GM23338 (cell line): Measurements from ENCODE around the gene PPP2R5B. TPM values are rescaled to one million over a fixed set of nuclear protein-coding genes. Genes with fewer than 3 reads are reported as not detected.

Experiments
- ATAC-seq: fragments of 200-7000 bp; cut with Tn5 transposase; 3 replicates; pipeline ENCODE4 v1.9.1; 2020
- DNase-seq: peaks from one replicate; pipeline ENCODE4 v3.0.0-alpha.2; 2015; ENCODE audit warnings: low spot score
- H2AFZ ChIP-seq: fragments of 200-600 bp; sonication (generic); 2 replicates; pipeline ENCODE4 v1.8.0; 2016; ENCODE audit warnings: antibody characterized with exemption, mild to moderate bottlenecking, moderate library complexity
- H3F3A ChIP-seq: fragments of 200-600 bp; sonication (generic); replicated peaks from 2 replicates; pipeline ENCODE4 v1.8.0; 2017; ENCODE audit warnings: antibody characterized with exemption, mixed run types, low read depth
- H3K27ac ChIP-seq: fragments of 200-600 bp; sonication (generic); 2 replicates; pipeline ENCODE4 v1.6.1; 2016; ENCODE audit warnings: low read depth
- H3K27me3 ChIP-seq: fragments of 200-600 bp; sonication (generic); 2 replicates; pipeline ENCODE4 v1.8.0; 2016; ENCODE audit warnings: mild to moderate bottlenecking, mixed run types, moderate library complexity; ENCODE audit not compliant: insufficient read depth
- H3K36me3 ChIP-seq: fragments of 200-600 bp; sonication (generic); 2 replicates; pipeline ENCODE4 v1.8.0; 2016; ENCODE audit warnings: mild to moderate bottlenecking; ENCODE audit not compliant: insufficient read depth
- H3K4me1 ChIP-seq: fragments of 200-600 bp; sonication (generic); 2 replicates; pipeline ENCODE4 v1.8.0; 2016; ENCODE audit warnings: mild to moderate bottlenecking, moderate library complexity; ENCODE audit not compliant: insufficient read depth
- H3K4me2 ChIP-seq: fragments of 200-600 bp; sonication (generic); 2 replicates; pipeline ENCODE4 v1.7.1; 2017; ENCODE audit warnings: mixed run types
- H3K4me3 ChIP-seq: fragments of 200-600 bp; sonication (generic); 2 replicates; pipeline ENCODE4 v1.6.1; 2016; ENCODE audit warnings: mixed run types
- H3K79me2 ChIP-seq: fragments of 200-600 bp; sonication (generic); replicated peaks from 2 replicates; pipeline ENCODE4 v1.8.0; 2017; ENCODE audit warnings: mild to moderate bottlenecking; ENCODE audit not compliant: insufficient read depth
- H3K9me2 ChIP-seq: fragments of 200-600 bp; sonication (generic); 2 replicates; pipeline ENCODE4 v1.8.0; 2017; ENCODE audit not compliant: insufficient read depth
- H4K20me1 ChIP-seq: fragments of 200-600 bp; sonication (generic); replicated peaks from 2 replicates; pipeline ENCODE4 v1.8.0; 2017; ENCODE audit warnings: mild to moderate bottlenecking; ENCODE audit not compliant: insufficient read depth
- H3K27ac Mint-ChIP-seq: 2 replicates; pipeline ENCODE4 v1.8.0; 2020; ENCODE audit warnings: inconsistent platforms, mild to moderate bottlenecking, moderate library complexity, mixed read lengths
- H3K27me3 Mint-ChIP-seq: 3 replicates; pipeline ENCODE4 v1.8.0; 2022; ENCODE audit warnings: low read depth, mild to moderate bottlenecking, moderate library complexity, mixed read lengths, inconsistent platforms; ENCODE audit not compliant: insufficient read depth, poor library complexity
- H3K36me3 Mint-ChIP-seq: 3 replicates; pipeline ENCODE4 v1.8.0; 2021; ENCODE audit warnings: low read depth, mild to moderate bottlenecking, inconsistent platforms, moderate library complexity, mixed read lengths
- H3K4me1 Mint-ChIP-seq: 3 replicates; pipeline ENCODE4 v1.8.0; 2020; ENCODE audit warnings: mild to moderate bottlenecking, inconsistent platforms, mixed read lengths
- H3K4me3 Mint-ChIP-seq: 3 replicates; pipeline ENCODE4 v1.8.0; 2021; ENCODE audit warnings: moderate library complexity, mild to moderate bottlenecking, inconsistent platforms, mixed read lengths
- H3K9me3 Mint-ChIP-seq: 3 replicates; pipeline ENCODE4 v1.8.0; 2020; ENCODE audit warnings: moderate library complexity, mild to moderate bottlenecking, inconsistent platforms, mixed read lengths
- CREB1 ChIP-seq: fragments of 250-450 bp; sonication (Bioruptor Pico); IDR thresholded peaks from 2 replicates; pipeline ENCODE4 v1.5.0; 2020; ENCODE audit warnings: low read depth, mild to moderate bottlenecking, moderate library complexity
- EZH2 ChIP-seq: fragments of 200-600 bp; sonication (generic); IDR thresholded peaks from one replicate; pipeline ENCODE4 v1.8.0; 2017; ENCODE audit warnings: antibody characterized with exemption, mild to moderate bottlenecking, low read depth; ENCODE audit not compliant: unreplicated experiment
- EZH2phosphoT487 ChIP-seq: fragments of 200-600 bp; sonication (generic); IDR thresholded peaks from one replicate; pipeline ENCODE4 v1.8.1; 2018; ENCODE audit warnings: antibody characterized with exemption; ENCODE audit not compliant: unreplicated experiment
- JUNB ChIP-seq: IDR thresholded peaks from one replicate; pipeline ENCODE4 v1.6.1; 2016; ENCODE audit warnings: antibody characterized with exemption; ENCODE audit not compliant: unreplicated experiment
- NANOG ChIP-seq: IDR thresholded peaks from 2 replicates; pipeline ENCODE4 v1.6.1; 2016; ENCODE audit warnings: antibody characterized with exemption, borderline replicate concordance
- POLR2AphosphoS5 ChIP-seq: IDR thresholded peaks from 2 replicates; pipeline ENCODE4 v1.6.1; 2016; ENCODE audit warnings: antibody characterized with exemption, low read depth
- ZNF114 ChIP-seq: fragments of 250-450 bp; sonication (Bioruptor Pico); IDR thresholded peaks from 2 replicates; pipeline ENCODE4 v1.5.0; 2020; ENCODE audit warnings: mild to moderate bottlenecking, moderate library complexity
- ZNF331 ChIP-seq: fragments of 250-450 bp; sonication (Bioruptor Pico); IDR thresholded peaks from 2 replicates; pipeline ENCODE4 v1.5.0; 2020; ENCODE audit warnings: low read depth, mild to moderate bottlenecking, moderate library complexity
- polyA plus RNA-seq: library from polyadenylated mRNA; unstranded; fragments of >200 nt; fragmentation: Nextera tagmentation; extraction: Ambion mirVana; gene quantifications from 2 replicates; pipeline ENCODE4 v1.2.1, GENCODE V29; 2016
- total RNA-seq: library from RNA; depleted of rRNA; stranded (reverse); fragments of >200 nt; shearing (Covaris generic); gene quantifications from 2 replicates; pipeline ENCODE4 v1.2.3, GENCODE V29; 2014
- TF ChIP-seq, protein P1 (sequence below): IDR thresholded peaks from 2 replicates; pipeline ENCODE4 v1.6.1; 2016; ENCODE audit warnings: antibody characterized with exemption
- TF ChIP-seq, protein P2 (sequence below), 2 experiments: fragments of 200-600 bp in 1 of 2; sonication (generic) in 1 of 2; conservative IDR thresholded peaks; 2 replicates each; pipeline versions ENCODE4 v1.5.1 to v1.6.1; 2016 to 2017; ENCODE audit warnings: antibody characterized with exemption in 2 of 2, low read depth in 2 of 2, mild to moderate bottlenecking in 2 of 2, moderate library complexity in 1 of 2
- TF ChIP-seq, protein P3 (sequence below): IDR thresholded peaks from one replicate; pipeline ENCODE4 v1.6.1; 2018; ENCODE audit warnings: antibody characterized with exemption; ENCODE audit not compliant: unreplicated experiment
- TF ChIP-seq, protein P4 (sequence below): fragments of 250-450 bp; sonication (Bioruptor Pico); IDR thresholded peaks from 2 replicates; pipeline ENCODE4 v1.5.0; 2020; ENCODE audit warnings: mild to moderate bottlenecking, moderate library complexity

The PPP2R5B gene
- total and polyA plus RNA-seq, 2 experiments from 2014 or later: 2.8 to 5.8 TPM

DNA sequence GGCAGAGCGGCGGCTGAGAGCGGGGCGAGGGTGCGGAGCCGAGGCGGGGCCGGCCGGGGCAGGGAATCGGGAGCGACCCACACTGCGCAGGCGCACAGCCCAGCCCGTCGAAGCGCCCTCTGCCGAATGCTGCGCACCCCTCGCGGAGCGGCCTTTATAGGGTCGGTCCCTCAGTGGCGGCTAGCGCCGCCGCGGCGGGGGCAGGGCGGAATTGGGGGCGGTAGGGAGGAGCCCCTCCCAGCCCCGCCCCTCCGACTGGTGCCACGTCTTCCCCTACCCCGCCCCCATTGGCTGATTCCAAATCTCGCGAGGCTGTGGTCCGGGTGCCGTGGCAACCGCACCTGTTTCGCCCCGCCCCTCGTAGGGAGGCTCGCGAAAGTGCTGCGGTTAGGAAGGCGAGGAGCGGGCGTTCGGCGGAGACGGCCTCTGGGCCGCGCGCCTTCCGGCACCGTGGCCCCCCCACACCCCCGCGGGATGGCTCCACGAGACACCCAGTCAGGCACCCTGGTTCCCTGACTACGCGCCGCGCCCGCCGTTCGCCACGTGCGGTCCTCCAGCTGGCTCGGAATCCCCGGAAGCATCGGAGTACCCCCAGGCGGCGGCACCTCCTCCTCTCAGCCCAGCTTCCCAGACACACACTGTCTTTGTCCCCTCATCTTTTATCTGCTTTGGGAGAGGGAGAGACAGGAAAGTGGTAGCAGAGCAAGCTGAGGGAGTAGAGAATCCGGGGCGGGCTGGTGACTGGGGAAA, 45.8 kb upstream of the PPP2R5B start, which contains the start of gene EHD1:
TSS of gene EHD1 (minus strand) at position 128 of the 750 bp plus-strand sequence. CDS start 157 bp downstream, outside the sequence.
- peaks cover 29% of the 10 kb centered on the region for H3K4me1 Mint-ChIP-seq
- peaks cover 8% of the 10 kb centered on the region for H3K27me3 Mint-ChIP-seq
- TF ChIP-seq ZNF331 (CRISPR knock-in tag) (no peak), JUNB (peak; percentile 71), POLR2AphosphoS5 (peak; percentile 87), EZH2 (no peak), EZH2phosphoT487 (no peak), NANOG (no peak), CREB1 (CRISPR knock-in tag) (peak; percentile 64), ZNF114 (peak; percentile 98; the same call in 1 of the 2 replicates)
- TF ChIP-seq, protein P1, sequence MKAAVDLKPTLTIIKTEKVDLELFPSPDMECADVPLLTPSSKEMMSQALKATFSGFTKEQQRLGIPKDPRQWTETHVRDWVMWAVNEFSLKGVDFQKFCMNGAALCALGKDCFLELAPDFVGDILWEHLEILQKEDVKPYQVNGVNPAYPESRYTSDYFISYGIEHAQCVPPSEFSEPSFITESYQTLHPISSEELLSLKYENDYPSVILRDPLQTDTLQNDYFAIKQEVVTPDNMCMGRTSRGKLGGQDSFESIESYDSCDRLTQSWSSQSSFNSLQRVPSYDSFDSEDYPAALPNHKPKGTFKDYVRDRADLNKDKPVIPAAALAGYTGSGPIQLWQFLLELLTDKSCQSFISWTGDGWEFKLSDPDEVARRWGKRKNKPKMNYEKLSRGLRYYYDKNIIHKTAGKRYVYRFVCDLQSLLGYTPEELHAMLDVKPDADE: no peak
- TF ChIP-seq, protein P2, sequence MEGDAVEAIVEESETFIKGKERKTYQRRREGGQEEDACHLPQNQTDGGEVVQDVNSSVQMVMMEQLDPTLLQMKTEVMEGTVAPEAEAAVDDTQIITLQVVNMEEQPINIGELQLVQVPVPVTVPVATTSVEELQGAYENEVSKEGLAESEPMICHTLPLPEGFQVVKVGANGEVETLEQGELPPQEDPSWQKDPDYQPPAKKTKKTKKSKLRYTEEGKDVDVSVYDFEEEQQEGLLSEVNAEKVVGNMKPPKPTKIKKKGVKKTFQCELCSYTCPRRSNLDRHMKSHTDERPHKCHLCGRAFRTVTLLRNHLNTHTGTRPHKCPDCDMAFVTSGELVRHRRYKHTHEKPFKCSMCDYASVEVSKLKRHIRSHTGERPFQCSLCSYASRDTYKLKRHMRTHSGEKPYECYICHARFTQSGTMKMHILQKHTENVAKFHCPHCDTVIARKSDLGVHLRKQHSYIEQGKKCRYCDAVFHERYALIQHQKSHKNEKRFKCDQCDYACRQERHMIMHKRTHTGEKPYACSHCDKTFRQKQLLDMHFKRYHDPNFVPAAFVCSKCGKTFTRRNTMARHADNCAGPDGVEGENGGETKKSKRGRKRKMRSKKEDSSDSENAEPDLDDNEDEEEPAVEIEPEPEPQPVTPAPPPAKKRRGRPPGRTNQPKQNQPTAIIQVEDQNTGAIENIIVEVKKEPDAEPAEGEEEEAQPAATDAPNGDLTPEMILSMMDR (conservative IDR thresholded peaks at IDR 0.05; ENCODE audit: low read depth in 2 of 2): peak; percentile 12 to 80; a peak in 2 of 4 replicates
- TF ChIP-seq, protein P3, sequence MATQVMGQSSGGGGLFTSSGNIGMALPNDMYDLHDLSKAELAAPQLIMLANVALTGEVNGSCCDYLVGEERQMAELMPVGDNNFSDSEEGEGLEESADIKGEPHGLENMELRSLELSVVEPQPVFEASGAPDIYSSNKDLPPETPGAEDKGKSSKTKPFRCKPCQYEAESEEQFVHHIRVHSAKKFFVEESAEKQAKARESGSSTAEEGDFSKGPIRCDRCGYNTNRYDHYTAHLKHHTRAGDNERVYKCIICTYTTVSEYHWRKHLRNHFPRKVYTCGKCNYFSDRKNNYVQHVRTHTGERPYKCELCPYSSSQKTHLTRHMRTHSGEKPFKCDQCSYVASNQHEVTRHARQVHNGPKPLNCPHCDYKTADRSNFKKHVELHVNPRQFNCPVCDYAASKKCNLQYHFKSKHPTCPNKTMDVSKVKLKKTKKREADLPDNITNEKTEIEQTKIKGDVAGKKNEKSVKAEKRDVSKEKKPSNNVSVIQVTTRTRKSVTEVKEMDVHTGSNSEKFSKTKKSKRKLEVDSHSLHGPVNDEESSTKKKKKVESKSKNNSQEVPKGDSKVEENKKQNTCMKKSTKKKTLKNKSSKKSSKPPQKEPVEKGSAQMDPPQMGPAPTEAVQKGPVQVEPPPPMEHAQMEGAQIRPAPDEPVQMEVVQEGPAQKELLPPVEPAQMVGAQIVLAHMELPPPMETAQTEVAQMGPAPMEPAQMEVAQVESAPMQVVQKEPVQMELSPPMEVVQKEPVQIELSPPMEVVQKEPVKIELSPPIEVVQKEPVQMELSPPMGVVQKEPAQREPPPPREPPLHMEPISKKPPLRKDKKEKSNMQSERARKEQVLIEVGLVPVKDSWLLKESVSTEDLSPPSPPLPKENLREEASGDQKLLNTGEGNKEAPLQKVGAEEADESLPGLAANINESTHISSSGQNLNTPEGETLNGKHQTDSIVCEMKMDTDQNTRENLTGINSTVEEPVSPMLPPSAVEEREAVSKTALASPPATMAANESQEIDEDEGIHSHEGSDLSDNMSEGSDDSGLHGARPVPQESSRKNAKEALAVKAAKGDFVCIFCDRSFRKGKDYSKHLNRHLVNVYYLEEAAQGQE: no peak
- TF ChIP-seq, protein P4, sequence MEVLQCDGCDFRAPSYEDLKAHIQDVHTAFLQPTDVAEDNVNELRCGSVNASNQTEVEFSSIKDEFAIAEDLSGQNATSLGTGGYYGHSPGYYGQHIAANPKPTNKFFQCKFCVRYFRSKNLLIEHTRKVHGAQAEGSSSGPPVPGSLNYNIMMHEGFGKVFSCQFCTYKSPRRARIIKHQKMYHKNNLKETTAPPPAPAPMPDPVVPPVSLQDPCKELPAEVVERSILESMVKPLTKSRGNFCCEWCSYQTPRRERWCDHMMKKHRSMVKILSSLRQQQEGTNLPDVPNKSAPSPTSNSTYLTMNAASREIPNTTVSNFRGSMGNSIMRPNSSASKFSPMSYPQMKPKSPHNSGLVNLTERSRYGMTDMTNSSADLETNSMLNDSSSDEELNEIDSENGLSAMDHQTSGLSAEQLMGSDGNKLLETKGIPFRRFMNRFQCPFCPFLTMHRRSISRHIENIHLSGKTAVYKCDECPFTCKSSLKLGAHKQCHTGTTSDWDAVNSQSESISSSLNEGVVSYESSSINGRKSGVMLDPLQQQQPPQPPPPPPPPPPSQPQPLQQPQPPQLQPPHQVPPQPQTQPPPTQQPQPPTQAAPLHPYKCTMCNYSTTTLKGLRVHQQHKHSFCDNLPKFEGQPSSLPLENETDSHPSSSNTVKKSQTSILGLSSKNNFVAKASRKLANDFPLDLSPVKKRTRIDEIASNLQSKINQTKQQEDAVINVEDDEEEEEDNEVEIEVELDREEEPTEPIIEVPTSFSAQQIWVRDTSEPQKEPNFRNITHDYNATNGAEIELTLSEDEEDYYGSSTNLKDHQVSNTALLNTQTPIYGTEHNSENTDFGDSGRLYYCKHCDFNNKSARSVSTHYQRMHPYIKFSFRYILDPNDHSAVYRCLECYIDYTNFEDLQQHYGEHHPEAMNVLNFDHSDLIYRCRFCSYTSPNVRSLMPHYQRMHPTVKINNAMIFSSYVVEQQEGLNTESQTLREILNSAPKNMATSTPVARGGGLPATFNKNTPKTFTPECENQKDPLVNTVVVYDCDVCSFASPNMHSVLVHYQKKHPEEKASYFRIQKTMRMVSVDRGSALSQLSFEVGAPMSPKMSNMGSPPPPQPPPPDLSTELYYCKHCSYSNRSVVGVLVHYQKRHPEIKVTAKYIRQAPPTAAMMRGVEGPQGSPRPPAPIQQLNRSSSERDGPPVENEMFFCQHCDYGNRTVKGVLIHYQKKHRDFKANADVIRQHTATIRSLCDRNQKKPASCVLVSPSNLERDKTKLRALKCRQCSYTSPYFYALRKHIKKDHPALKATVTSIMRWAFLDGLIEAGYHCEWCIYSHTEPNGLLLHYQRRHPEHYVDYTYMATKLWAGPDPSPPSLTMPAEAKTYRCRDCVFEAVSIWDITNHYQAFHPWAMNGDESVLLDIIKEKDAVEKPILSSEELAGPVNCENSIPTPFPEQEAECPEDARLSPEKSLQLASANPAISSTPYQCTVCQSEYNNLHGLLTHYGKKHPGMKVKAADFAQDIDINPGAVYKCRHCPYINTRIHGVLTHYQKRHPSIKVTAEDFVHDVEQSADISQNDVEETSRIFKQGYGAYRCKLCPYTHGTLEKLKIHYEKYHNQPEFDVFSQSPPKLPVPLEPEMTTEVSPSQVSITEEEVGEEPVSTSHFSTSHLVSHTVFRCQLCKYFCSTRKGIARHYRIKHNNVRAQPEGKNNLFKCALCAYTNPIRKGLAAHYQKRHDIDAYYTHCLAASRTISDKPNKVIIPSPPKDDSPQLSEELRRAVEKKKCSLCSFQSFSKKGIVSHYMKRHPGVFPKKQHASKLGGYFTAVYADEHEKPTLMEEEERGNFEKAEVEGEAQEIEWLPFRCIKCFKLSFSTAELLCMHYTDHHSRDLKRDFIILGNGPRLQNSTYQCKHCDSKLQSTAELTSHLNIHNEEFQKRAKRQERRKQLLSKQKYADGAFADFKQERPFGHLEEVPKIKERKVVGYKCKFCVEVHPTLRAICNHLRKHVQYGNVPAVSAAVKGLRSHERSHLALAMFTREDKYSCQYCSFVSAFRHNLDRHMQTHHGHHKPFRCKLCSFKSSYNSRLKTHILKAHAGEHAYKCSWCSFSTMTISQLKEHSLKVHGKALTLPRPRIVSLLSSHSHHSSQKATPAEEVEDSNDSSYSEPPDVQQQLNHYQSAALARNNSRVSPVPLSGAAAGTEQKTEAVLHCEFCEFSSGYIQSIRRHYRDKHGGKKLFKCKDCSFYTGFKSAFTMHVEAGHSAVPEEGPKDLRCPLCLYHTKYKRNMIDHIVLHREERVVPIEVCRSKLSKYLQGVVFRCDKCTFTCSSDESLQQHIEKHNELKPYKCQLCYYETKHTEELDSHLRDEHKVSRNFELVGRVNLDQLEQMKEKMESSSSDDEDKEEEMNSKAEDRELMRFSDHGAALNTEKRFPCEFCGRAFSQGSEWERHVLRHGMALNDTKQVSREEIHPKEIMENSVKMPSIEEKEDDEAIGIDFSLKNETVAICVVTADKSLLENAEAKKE (CRISPR knock-in tag): no peak
- DNase-seq (peak; percentile 99), ATAC-seq (peak; percentile 83)
- peak within 1 kb of the TSS; percentile 98 for H3K4me3 Mint-ChIP-seq
- H3K36me3 Mint-ChIP-seq: peaks cover 4% of the 10 kb centered on the region; the same call in 1 of the 3 replicates
- peak within 1 kb of the TSS; percentile 93 for H3K4me2 ChIP-seq
- no peaks in the 10 kb centered on the region for H3K9me3 Mint-ChIP-seq
- H3K79me2 ChIP-seq: peaks cover 21% of the 10 kb centered on the region
- peaks cover 15% of the 10 kb centered on the region; the same call in 1 of the 2 replicates for H3K4me1 ChIP-seq
- no peaks in the 10 kb centered on the region; the same call in 1 of the 2 replicates for H4K20me1 ChIP-seq
- H3K27me3 ChIP-seq: peaks cover 5% of the 10 kb centered on the region; the same call in 1 of the 2 replicates
- peak within 1 kb of the TSS; percentile 98 for H2AFZ ChIP-seq
- peak within 1 kb of the TSS; percentile 78; the same call in 1 of the 2 replicates for H3K27ac ChIP-seq
- no peaks in the 10 kb centered on the region for H3K36me3 ChIP-seq
- peak within 1 kb of the TSS; percentile 98 for H3K4me3 ChIP-seq
- H3K27ac Mint-ChIP-seq: peak within 1 kb of the TSS; percentile 87
- 0 out of 2 replicates have a peak, but pooled peaks cover 3% of the 10 kb centered on the region for H3F3A ChIP-seq
- H3K9me2 ChIP-seq: no peaks in the 10 kb centered on the region
